ENCODE results near the gene ADGRE2.

The ADGRE2 gene

GRCh38 chr19:14731200-14731599 lies 47.2 kb downstream of the ADGRE2 start:
- DNase-seq, result no peak

- no peak for DNase-seq
These were observed 49.8 kb downstream of the ADGRE2 start for GRCh38 chr19:14728595-14728994.

- DNase-seq, result no peak
These were observed 56.2 kb downstream of the ADGRE2 start for GRCh38 chr19:14722127-14722526.

DNA sequence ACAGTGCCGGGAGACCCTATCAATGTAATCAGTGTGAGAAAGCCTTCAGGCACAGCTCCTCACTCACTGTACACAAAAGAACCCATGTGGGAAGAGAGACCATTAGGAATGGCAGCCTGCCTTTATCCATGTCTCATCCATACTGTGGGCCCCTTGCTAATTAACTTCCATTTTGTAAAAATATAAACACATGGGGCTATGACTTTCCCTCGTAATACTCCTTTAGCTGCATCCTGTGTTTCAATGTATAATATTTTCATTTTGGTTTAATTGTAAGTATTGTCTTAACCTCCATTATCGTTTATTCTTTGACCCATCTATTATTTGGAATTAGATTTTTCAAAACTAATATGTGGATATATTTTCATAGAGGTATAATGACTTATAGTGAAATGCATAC lies 59.2 kb downstream of the ADGRE2 start:
- no peak for DNase-seq

- no peak for DNase-seq
These were observed 59.7 kb downstream of the ADGRE2 start for GRCh38 chr19:14718522-14719116.

GRCh38 chr19:14715841-14716240 lies 62.5 kb downstream of the ADGRE2 start:
- DNase-seq, result no peak

- DNase-seq, result no peak
These were observed 73.9 kb downstream of the ADGRE2 start for GRCh38 chr19:14704450-14704849.

DNA sequence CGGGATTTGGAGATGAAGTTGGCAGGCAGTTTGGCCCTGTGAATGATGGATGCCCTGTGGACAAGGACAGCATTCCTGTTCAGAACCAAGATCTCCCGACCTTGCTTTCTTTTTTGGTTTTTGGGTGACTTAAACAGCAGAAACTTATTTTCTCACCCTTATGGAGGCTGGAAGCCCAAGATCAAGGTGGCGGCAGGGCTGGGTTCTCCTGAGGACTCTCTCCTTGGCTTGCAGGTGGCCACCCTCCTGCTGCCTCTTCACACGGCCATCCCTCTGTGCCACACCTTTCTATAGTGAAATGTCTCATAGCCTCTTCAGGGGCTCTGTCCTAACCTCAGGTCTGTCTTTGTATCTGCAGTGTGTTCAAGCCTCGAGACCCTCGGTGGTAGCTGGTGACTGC lies 74.5 kb downstream of the ADGRE2 start:
- no peak for DNase-seq

- no peak for DNase-seq
These were observed 77.5 kb downstream of the ADGRE2 start for GRCh38 chr19:14700711-14701375.

- no peak for DNase-seq
These were observed 78.7 kb downstream of the ADGRE2 start for GRCh38 chr19:14699641-14700040.

- no peak for DNase-seq
These were observed 82.9 kb downstream of the ADGRE2 start for GRCh38 chr19:14695471-14695870.

- DNase-seq, result no peak
These were observed 83.6 kb downstream of the ADGRE2 start for GRCh38 chr19:14694641-14695266.

DNA sequence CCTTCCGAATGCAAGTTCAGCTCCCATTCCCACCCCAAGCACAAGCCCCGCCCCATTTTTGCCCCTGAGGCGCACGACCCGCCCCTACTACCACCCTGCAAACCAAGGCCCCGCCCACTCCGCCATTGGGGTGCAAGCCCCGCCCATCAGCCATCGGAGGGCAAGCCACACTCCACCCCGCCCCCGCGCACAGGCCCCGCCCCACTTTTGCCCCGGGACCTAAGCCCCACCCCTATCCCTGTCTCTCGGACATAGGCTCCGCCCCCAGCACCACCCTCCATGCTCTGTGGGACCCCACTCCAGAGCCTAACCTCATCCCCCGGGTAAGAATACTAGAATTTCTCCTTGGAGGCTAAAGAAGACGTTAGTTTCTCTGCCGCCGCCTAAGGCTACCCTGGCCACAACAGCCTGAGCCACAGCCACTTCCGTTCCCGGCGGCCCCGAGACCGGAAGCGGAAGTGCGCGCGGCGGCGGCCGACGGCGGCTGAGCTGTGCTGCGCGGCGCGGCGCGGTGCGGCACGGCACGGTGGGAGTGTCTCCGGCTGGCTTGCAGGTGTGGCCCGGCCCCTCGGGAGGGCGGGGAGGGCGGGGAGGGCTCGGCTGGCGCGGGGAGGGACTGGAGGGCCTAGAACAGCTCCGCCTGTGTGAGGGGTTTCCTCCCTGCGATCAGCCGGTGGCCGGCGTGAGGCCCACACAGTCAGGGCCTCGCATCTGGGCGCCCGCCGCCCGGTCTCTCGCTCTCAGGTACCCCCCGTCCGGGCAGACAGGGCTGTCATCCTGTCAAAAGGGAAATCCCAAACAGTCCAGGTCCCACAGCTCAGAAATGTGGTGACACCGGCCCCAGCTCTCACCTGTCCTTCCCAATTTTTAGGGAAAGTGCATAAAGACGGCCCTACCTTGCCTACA lies 88.5 kb downstream of the ADGRE2 start, which contains the start of gene ZNF333:
Gene ZNF333, plus strand, starts transcription at position 451 of the 906 bp plus-strand sequence. CDS start 3,444 bp downstream, outside the sequence.
- peak; percentile 86 for DNase-seq

DNA sequence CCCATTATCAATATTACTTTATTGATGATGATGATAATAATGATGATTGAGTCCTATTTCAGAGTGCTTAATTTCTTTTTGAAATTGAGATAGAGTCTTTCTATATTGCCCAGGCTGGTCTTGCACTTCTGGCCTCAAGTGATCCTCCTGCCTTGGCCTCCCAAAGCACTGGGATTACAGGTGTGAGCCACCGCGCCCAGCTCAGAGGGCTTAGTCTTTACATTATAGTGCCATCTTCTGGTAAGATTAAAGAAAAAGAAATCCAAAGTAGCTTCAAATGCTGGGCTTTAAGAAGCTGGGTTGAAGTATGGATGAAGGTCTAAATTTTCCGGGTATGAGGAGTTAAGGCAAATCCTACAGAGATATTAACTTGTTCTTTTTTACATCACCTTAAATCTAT lies 91.9 kb downstream of the ADGRE2 start:
- no peak for DNase-seq

- DNase-seq, result no peak
These were observed 94.9 kb downstream of the ADGRE2 start for GRCh38 chr19:14683439-14683838.
